Lower leg skin (tissue), 4 donors: Measurements from ENCODE around the gene DLGAP3. TPM values are rescaled to one million over a fixed set of nuclear protein-coding genes. Genes with fewer than 3 reads are reported as not detected.

Source experiments
- DNase-seq, 2 donors: peaks; one replicate each; pipeline ENCODE4 v3.0.0-alpha.2; 2019; ENCODE audit warnings: low spot score in 2 of 2
- H3K4me3 ChIP-seq: fragments of 200-600 bp; sonication (generic); 2 replicates; pipeline ENCODE4 v1.5.1; 2017; ENCODE audit warnings: mild to moderate bottlenecking, low read depth; ENCODE audit not compliant: poor library complexity, severe bottlenecking
- POLR2A ChIP-seq, 2 donors: fragments of 450-650 bp; IDR thresholded peaks; one replicate each; pipeline ENCODE4 v1.6.1; 2016 to 2017; ENCODE audit warnings: antibody characterized with exemption in 2 of 2, mild to moderate bottlenecking in 1 of 2, moderate library complexity in 1 of 2
- WGBS, 2 donors: methylation state at CpG; one replicate each; pipeline ENCODE4 v1.1.5; 2018; 5-methylcytosine and 5-hydroxymethylcytosine counted together
- intact Hi-C: fragments of 100-400 bp; cut with DNase I; formaldehyde crosslinking; loops from one replicate; pipeline ENCODE4 v1.15.0; 2023; ENCODE audit warnings: low total_unique reads
- total RNA-seq, 4 donors: library from RNA; depleted of rRNA; stranded (reverse); fragments of >200 nt; gene quantifications; one replicate each; pipeline ENCODE4 v1.1.0, GENCODE V29; 2016
- TF ChIP-seq, protein P1 (sequence below), 3 donors: fragments of 450-650 bp; IDR thresholded peaks; one replicate each; pipeline ENCODE4 v1.5.1; 2016; ENCODE audit warnings: antibody characterized with exemption in 3 of 3, mild to moderate bottlenecking in 3 of 3, moderate library complexity in 2 of 3

Gene DLGAP3
- total RNA-seq, 4 donors from 2014 or later = 0.07 to 0.19 TPM; not detected in 2

DNA sequence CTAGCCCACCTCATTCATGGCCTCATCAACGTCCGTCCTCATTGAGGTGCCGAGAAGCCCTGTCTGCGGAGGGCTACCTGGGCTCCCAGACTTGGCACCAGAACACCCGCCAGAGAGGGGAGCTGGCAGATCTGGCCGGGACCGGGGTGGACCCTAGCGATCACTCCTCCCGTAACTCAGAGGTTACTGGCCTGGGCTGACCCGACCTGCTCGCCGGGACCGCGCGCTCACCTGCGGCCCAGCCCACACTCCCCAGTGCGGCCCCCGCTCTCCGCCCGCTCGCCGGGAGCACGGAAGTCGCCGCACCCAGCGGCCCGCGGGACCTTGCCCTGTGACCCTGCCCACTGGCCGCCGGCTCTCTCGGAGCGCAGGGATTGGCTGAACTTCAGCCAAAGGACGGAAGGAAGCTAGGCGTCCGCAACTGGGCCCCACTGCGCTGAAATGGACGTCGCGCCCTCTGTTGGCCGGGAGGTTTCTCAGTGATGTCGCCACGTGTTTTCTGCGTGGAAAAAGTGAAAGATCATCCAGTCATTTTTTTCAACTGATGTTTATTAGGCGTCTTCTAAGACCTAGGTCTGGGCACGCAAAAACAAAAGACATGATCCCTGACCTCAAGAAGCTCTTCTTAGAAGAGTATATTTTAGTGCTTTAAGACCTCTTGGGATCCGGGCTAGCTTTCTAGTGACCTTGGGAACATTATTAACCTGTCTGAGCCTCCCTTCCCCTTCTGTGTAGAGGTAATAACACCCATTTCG lies 69.8 kb downstream of the DLGAP3 start, which contains the start of gene SMIM12:
TSS of gene SMIM12 (minus strand) at position 304 of the 755 bp plus-strand sequence. CDS start 3,772 bp downstream, outside the sequence.
- WGBS, 2 donors = 1 to 3% methylated on average over 21 to 39 of the region's 47 CpGs
- H3K4me3 ChIP-seq = peak within 1 kb of the TSS; percentile 92
- no peak for TF ChIP-seq POLR2A (IDR thresholded peaks at IDR 0.05)
- TF ChIP-seq, protein P1, sequence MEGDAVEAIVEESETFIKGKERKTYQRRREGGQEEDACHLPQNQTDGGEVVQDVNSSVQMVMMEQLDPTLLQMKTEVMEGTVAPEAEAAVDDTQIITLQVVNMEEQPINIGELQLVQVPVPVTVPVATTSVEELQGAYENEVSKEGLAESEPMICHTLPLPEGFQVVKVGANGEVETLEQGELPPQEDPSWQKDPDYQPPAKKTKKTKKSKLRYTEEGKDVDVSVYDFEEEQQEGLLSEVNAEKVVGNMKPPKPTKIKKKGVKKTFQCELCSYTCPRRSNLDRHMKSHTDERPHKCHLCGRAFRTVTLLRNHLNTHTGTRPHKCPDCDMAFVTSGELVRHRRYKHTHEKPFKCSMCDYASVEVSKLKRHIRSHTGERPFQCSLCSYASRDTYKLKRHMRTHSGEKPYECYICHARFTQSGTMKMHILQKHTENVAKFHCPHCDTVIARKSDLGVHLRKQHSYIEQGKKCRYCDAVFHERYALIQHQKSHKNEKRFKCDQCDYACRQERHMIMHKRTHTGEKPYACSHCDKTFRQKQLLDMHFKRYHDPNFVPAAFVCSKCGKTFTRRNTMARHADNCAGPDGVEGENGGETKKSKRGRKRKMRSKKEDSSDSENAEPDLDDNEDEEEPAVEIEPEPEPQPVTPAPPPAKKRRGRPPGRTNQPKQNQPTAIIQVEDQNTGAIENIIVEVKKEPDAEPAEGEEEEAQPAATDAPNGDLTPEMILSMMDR (IDR thresholded peaks at IDR 0.05) = peak in 1 of 3 donors; percentile 72
- intact Hi-C loops = loop anchor here (5.0 kb wide), 1 partner anchor 173 kb away; the partner anchor contains the start of gene ZMYM6
- peak; percentile 92 to 98 for DNase-seq

DNA sequence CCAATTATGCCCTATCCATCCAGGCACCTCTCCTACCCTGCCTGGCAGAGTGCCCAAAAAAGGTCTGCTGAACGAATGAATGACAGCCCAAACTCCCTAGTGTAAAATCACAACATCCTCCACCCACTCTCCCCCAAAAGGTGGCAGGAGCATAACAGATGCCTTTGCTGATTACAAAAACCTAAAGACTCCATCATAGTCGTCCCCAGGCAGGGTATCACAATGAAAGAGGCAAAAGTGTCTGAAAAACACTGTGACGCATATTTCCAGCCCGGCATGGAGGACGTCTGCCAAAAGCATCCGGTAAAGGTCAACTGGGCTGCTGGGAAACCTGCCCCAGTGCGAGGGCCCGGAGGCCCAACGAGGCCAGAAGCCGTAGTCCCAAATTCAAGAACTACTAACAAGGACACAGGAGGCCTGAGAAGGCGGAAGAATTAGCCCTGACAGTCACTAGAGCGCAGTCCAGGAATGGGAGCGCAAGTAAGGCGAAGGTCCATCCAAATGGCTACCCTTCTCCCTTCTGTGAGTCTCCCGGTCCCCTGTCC lies 70.5 kb downstream of the DLGAP3 start:
- 0 to 1% methylated on average over 15 of the region's 15 CpGs for WGBS, 2 donors
- intact Hi-C loops = loop anchor here (5.0 kb wide), 1 partner anchor 173 kb away; the partner anchor contains the start of gene ZMYM6
- peak overlapping the region; percentile 92 for H3K4me3 ChIP-seq
- no peak for DNase-seq
- TF ChIP-seq, protein P1 (IDR thresholded peaks at IDR 0.05) = no peak
- no peak for TF ChIP-seq POLR2A (IDR thresholded peaks at IDR 0.05)

DNA sequence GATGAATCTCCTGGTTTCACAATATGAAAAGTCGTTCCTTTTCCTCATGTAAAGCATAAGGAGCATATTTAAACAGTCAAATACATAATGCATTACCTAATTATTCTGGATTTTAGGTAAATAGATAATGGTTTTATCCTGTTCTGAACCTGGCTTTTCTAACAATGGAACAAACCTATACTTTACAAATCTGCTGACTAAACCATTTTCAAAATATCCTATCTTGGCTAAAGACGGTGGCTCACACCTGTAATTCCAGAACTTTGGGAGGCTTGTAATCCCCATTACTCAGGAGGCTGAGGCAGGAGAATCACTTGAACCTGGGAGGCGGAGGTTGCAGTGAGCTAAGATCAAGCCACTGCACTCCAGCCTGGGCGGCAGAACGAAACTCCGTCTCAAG lies 72.8 kb downstream of the DLGAP3 start:
- TF ChIP-seq POLR2A (IDR thresholded peaks at IDR 0.05) = no peak
- TF ChIP-seq, protein P1 (IDR thresholded peaks at IDR 0.05) = no peak
- WGBS, 2 donors = 90 to 93% methylated on average over 6 of the region's 6 CpGs
- no peak for DNase-seq
- H3K4me3 ChIP-seq = no peak overlapping the region
- intact Hi-C loops = loop anchor here (5.0 kb wide), 1 partner anchor 176 kb away; the partner anchor contains the start of gene ZMYM6

DNA sequence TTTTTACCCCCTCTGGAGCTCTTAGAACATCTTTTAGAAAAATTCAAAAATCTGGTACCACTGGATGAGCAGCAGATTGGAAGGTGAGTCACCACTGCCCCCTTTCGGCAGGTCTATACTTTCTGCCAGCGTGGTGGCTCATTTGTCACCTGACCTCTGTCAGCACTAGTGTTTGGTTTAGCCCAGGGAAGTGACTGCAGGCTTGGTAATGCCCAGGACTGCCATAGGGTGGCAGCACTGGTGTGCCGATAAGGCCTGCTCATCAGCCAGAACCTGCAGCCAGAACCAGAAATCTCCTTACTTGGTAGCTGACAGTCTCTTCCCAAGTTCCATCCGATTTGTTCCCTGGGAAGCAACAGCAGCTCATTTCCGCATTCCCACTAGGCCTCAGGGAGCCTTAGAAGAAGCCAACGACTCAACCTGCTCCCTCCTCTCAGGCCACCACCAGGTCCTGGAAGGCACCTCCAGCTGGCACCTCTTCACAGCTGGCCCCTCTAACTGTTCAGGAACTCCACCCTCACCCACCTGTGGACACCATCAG lies 76.7 kb downstream of the DLGAP3 start:
- H3K4me3 ChIP-seq = no peak overlapping the region
- TF ChIP-seq, protein P1 (IDR thresholded peaks at IDR 0.05) = peak in 1 of 3 donors; percentile 99
- TF ChIP-seq POLR2A (IDR thresholded peaks at IDR 0.05) = no peak
- DNase-seq = peak; percentile 87 to 98
- intact Hi-C loops = no loop called here
- 20 to 31% methylated on average over 6 of the region's 6 CpGs for WGBS, 2 donors

DNA sequence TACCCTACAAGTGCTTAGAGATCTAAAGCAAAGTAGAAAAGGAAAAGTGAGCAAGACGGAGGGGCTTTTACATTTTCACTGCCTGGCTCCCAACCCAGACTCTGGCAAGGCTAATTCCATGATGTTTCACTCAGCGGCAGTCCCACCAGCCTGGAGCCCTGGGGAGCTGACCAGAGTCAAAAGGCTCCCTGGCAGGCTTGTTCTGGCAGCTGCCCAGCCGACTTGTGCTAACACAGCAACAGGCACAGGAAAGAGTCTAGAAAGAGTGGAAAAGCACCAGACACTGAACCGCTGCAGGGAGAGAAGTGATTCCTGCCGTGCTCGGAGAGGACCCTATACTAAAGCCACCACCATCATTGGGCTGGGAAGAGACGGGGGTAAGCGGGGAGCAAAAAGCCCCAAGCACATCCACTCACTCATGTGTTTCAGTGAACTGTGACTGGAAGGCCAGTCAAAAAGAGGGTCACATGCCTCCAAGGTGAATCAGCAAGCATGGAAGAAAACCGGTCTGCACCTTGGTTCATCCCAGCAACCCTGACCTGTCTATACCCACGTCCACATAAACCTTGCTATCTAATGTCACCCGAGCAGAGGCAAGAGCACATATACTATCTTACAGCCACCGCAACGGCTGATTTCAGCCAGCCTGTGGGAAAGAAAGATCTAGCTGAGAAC lies 77.9 kb downstream of the DLGAP3 start:
- peak in 1 of 2 donors; percentile 89 for DNase-seq
- H3K4me3 ChIP-seq = no peak overlapping the region
- intact Hi-C loops = no loop called here
- WGBS, 2 donors = 58 to 61% methylated on average over 12 to 13 of the region's 13 CpGs
- no peak for TF ChIP-seq POLR2A (IDR thresholded peaks at IDR 0.05)
- TF ChIP-seq, protein P1 (IDR thresholded peaks at IDR 0.05) = no peak
